Osteoblast (primary cell): Measurements from ENCODE around the gene ACAD9. TPM values are rescaled to one million over a fixed set of nuclear protein-coding genes. Genes with fewer than 3 reads are reported as not detected.

ENCODE experiments used
- DNase-seq: peaks from one replicate; pipeline ENCODE4 v3.0.0; 2011; ENCODE audit warnings: low spot score, mixed read lengths; ENCODE audit not compliant: insufficient read length; ENCODE audit errors: missing footprints
- H2AFZ ChIP-seq: 2 replicates; pipeline ENCODE4 v1.6.0; 2011; ENCODE audit warnings: mild to moderate bottlenecking, low read length
- H3K27ac ChIP-seq: 2 replicates; pipeline ENCODE4 v1.5.1; 2011; ENCODE audit warnings: mild to moderate bottlenecking, low read depth, low read length, moderate library complexity
- H3K27me3 ChIP-seq: 2 replicates; pipeline ENCODE4 v1.6.0; 2012; ENCODE audit warnings: mild to moderate bottlenecking, control low read depth, inconsistent platforms, low read length, moderate library complexity; ENCODE audit not compliant: insufficient read depth
- H3K36me3 ChIP-seq: 2 replicates; pipeline ENCODE4 v1.5.1; 2011; ENCODE audit warnings: mild to moderate bottlenecking, low read length, control low read depth, moderate library complexity; ENCODE audit not compliant: insufficient read depth
- H3K4me1 ChIP-seq: 2 replicates; pipeline ENCODE4 v1.5.1; 2011; ENCODE audit warnings: mild to moderate bottlenecking, low read length, control low read depth, moderate library complexity; ENCODE audit not compliant: insufficient read depth
- H3K4me2 ChIP-seq: 2 replicates; pipeline ENCODE4 v1.6.0; 2011; ENCODE audit warnings: mild to moderate bottlenecking, low read length; ENCODE audit not compliant: insufficient read depth
- H3K4me3 ChIP-seq: fragments of 200-600 bp; sonication (generic); 3 replicates; pipeline ENCODE4 v1.5.1; 2012; ENCODE audit warnings: mild to moderate bottlenecking, low read length, inconsistent platforms; ENCODE audit not compliant: insufficient read depth
- H3K79me2 ChIP-seq: 2 replicates; pipeline ENCODE4 v1.6.0; 2012; ENCODE audit warnings: mild to moderate bottlenecking, low read length, control low read depth, inconsistent platforms; ENCODE audit not compliant: insufficient read depth
- H3K9me3 ChIP-seq: 2 replicates; pipeline ENCODE4 v1.5.1; 2011; ENCODE audit warnings: low read depth, low read length, control low read depth
- H4K20me1 ChIP-seq: 2 replicates; pipeline ENCODE4 v1.6.0; 2012; ENCODE audit warnings: mild to moderate bottlenecking, low read length, control low read depth; ENCODE audit not compliant: insufficient read depth
- total RNA-seq: library from RNA; depleted of rRNA; stranded (reverse); fragments of >200 nt; gene quantifications from 2 replicates; pipeline ENCODE4 v1.2.3, GENCODE V29; 2012
- TF ChIP-seq, protein P1 (sequence below): IDR thresholded peaks from 2 replicates; pipeline ENCODE4 v1.5.1; 2011; ENCODE audit warnings: mild to moderate bottlenecking, low read depth, low read length, moderate library complexity; ENCODE audit errors: extremely low read depth

ACAD9 gene
- total RNA-seq, 1 donor = 34.7 TPM

DNA sequence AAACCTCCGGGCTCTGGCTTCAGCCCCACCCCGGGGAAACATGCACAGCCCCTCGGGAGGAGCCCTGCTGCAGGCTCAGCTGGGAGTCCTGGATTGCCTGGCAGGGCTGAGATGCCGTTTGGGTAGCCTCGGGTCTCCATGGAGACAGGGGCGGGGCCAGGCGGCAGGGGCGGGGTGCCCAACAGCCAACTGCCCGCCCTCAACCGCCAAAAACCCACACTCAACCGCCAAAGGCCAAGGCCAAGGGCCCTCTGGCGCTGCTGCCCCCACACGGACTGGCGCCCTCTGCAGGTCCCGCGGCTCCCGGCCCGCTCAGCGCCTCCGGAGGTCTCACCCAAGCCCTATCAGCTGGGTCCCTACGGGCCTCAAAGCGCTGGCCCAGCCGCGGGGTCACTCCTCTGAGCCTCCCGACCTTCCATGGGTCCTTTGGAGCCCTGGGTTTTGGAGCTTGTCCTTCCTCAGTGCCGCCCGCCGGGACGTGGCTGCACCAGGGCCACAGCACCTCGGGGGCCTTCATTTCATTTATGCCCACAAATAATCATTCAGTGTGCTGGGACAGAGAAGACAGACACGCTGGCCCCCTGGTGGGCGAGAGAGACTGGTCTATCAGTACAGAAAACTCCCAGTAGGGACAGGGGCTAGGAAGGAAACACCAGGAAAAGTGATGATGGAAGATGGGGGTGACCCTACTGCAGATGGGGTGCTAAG, 33.5 kb upstream of the ACAD9 start:
- H3K27me3 ChIP-seq = no peaks in the 10 kb centered on the region
- peak; percentile 98 for DNase-seq

DNA sequence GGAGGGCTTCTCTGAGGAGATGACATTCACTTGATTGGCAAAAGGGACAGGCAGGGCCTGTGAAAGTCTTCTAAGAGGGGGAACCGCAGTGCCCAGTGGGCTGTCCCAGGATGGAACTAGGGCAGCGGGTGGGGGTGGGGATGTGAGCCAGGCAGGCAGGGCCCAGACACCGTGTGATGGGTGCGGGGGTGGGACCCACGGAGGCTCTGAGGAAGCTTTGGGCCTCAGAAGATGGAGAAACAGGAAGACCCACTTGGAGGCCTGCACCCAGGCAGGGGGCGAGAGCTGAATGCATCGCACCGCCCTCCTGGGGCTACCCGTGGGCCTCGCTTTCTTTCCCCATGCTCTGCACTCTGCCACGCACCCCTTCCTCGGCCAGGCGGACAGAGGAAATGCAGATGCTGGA, 32.9 kb upstream of the ACAD9 start:
- no peaks in the 10 kb centered on the region for H4K20me1 ChIP-seq
- peaks cover 11% of the 10 kb centered on the region for H3K4me1 ChIP-seq
- H2AFZ ChIP-seq = peak overlapping the region; percentile 93
- TF ChIP-seq, protein P1, sequence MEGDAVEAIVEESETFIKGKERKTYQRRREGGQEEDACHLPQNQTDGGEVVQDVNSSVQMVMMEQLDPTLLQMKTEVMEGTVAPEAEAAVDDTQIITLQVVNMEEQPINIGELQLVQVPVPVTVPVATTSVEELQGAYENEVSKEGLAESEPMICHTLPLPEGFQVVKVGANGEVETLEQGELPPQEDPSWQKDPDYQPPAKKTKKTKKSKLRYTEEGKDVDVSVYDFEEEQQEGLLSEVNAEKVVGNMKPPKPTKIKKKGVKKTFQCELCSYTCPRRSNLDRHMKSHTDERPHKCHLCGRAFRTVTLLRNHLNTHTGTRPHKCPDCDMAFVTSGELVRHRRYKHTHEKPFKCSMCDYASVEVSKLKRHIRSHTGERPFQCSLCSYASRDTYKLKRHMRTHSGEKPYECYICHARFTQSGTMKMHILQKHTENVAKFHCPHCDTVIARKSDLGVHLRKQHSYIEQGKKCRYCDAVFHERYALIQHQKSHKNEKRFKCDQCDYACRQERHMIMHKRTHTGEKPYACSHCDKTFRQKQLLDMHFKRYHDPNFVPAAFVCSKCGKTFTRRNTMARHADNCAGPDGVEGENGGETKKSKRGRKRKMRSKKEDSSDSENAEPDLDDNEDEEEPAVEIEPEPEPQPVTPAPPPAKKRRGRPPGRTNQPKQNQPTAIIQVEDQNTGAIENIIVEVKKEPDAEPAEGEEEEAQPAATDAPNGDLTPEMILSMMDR = no peak
- no peaks in the 10 kb centered on the region for H3K36me3 ChIP-seq
- no peaks in the 10 kb centered on the region for H3K27me3 ChIP-seq
- no peaks in the 10 kb centered on the region for H3K79me2 ChIP-seq
- peak overlapping the region; percentile 73 for H3K4me3 ChIP-seq
- H3K27ac ChIP-seq = no peak overlapping the region
- no peak for DNase-seq
- peak overlapping the region; percentile 91 for H3K4me2 ChIP-seq
- H3K9me3 ChIP-seq = no peaks in the 10 kb centered on the region

More for the DNA sequence above, 33.5 kb upstream of the ACAD9 start:
- H3K4me2 ChIP-seq = peak overlapping the region; percentile 91
- peak overlapping the region; percentile 93 for H2AFZ ChIP-seq
- no peaks in the 10 kb centered on the region for H3K36me3 ChIP-seq
- no peaks in the 10 kb centered on the region for H3K9me3 ChIP-seq
- H4K20me1 ChIP-seq = no peaks in the 10 kb centered on the region
- peaks cover 11% of the 10 kb centered on the region for H3K4me1 ChIP-seq
- H3K27ac ChIP-seq = no peak overlapping the region
- H3K4me3 ChIP-seq = peak overlapping the region; percentile 73
- no peaks in the 10 kb centered on the region for H3K79me2 ChIP-seq
- TF ChIP-seq, protein P1 = peak; percentile 60

DNA sequence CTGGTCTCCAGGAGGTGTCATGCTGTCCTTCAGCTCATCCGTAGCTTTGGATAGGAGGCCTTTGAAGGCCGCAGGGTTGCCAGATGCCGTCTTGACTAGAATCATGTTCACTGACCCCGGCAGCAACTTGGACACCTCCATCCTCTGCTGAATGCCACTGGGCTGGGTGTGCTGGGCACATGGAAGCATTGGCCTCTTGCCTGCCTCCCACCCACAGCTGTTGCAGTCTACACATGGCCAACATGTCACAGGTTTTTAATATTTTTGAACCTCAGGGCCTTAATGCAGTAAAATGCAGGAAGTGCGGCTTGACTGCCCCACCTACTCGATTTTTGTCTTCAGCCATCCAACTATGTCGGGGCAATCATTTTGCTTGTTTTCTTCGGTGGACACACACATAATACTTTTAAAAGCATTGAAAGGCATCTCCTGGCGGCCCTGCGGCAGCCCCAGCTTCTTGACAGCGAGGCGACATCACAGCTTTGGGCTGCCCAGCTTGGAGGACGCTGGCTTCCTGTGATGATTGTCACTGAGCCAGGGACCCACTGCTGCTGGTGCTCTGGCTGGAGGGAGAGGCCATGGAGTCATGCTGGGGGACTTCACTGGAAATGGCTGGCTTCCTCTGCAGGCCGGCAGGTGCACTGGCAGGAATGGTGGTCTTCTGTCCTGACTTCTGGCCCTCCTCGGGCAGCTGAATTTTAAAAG, 31.6 kb upstream of the ACAD9 start:
- H3K4me3 ChIP-seq = no peak overlapping the region
- no peak overlapping the region for H3K4me2 ChIP-seq
- H4K20me1 ChIP-seq = no peaks in the 10 kb centered on the region
- no peaks in the 10 kb centered on the region for H3K27me3 ChIP-seq
- H3K4me1 ChIP-seq = peaks cover 11% of the 10 kb centered on the region
- H2AFZ ChIP-seq = no peak overlapping the region
- DNase-seq = no peak
- H3K27ac ChIP-seq = no peak overlapping the region
- no peaks in the 10 kb centered on the region for H3K9me3 ChIP-seq
- TF ChIP-seq, protein P1 = no peak
- no peaks in the 10 kb centered on the region for H3K79me2 ChIP-seq
- no peaks in the 10 kb centered on the region for H3K36me3 ChIP-seq

DNA sequence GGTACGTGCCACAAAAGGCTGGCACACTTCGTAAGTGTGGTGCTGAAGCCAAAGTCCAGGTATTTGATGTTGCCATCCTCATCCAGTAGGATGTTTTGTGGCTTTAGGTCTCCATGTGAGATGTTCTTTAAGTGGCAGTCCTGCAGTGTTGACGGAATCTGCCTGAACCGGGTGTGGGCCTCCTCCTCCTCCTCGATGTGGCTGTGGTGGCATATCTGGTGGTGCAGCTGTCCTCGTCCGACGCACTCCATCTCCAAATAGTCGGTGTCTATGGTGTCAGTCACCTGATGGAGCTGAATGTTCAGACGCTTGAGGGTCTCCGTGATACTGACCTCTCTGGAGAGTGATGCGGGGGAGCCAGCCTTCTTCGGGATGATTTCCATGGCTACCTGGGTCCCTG, 30.5 kb upstream of the ACAD9 start:
- no peaks in the 10 kb centered on the region for H3K36me3 ChIP-seq
- no peaks in the 10 kb centered on the region for H4K20me1 ChIP-seq
- peaks cover 11% of the 10 kb centered on the region for H3K4me1 ChIP-seq
- TF ChIP-seq, protein P1 = no peak
- no peaks in the 10 kb centered on the region for H3K27me3 ChIP-seq
- H3K79me2 ChIP-seq = no peaks in the 10 kb centered on the region
- no peak for DNase-seq
- no peaks in the 10 kb centered on the region for H3K9me3 ChIP-seq
- no peak overlapping the region for H3K4me2 ChIP-seq
- H3K4me3 ChIP-seq = no peak overlapping the region
- no peak overlapping the region for H3K27ac ChIP-seq
- no peak overlapping the region for H2AFZ ChIP-seq
